Measurements from ENCODE around the gene NSMCE4A. TPM values are rescaled to one million over a fixed set of nuclear protein-coding genes. Genes with fewer than 3 reads are reported as not detected.
A peak's percentile ranks its signal among the peaks of the same experiment; 100 is the strongest.

The NSMCE4A gene
- total RNA-seq, 4 donors from 2014 or later, result 54.7 to 80.3 (median 65.5) TPM

GRCh38 chr10:121914661-121915060 lies 60.4 kb downstream of the NSMCE4A start:
- no peaks in the 10 kb centered on the region for H3K36me3 ChIP-seq
- no peak for TF ChIP-seq POLR2A (IDR thresholded peaks at IDR 0.05)
- TF ChIP-seq CTCF (IDR thresholded peaks at IDR 0.05), result no peak
- H3K27ac ChIP-seq, result no peak overlapping the region

GRCh38 chr10:121911421-121911697 lies 63.7 kb downstream of the NSMCE4A start:
- Histone ChIP-seq H3K27ac (no peak overlapping the region), H3K27me3 (no peaks in the 10 kb centered on the region), H3K4me1 (no peaks in the 10 kb centered on the region), H3K4me3 (no peak overlapping the region), H3K36me3 (no peaks in the 10 kb centered on the region), H3K9me3 (no peaks in the 10 kb centered on the region)
- intact Hi-C loops (cut with DNase I; ENCODE audit: low total_unique reads), result no loop called here
- TF ChIP-seq POLR2A (IDR thresholded peaks at IDR 0.05) (no peak), CTCF (IDR thresholded peaks at IDR 0.05) (no peak)
- DNase-seq, result no peak

More at GRCh38 chr10:121914661-121915060, 60.4 kb downstream of the NSMCE4A start:
- Histone ChIP-seq H3K4me3 (no peak overlapping the region), H3K27me3 (no peaks in the 10 kb centered on the region), H3K9me3 (no peaks in the 10 kb centered on the region), H3K4me1 (no peaks in the 10 kb centered on the region)
- no peak for DNase-seq
- intact Hi-C loops (cut with DNase I; ENCODE audit: low total_unique reads), result no loop called here

- Histone ChIP-seq H3K4me3 (no peak overlapping the region), H3K4me1 (no peaks in the 10 kb centered on the region), H3K9me3 (no peaks in the 10 kb centered on the region), H3K27ac (peak overlapping the region in 1 of 2 donors; percentile 13), H3K27me3 (no peaks in the 10 kb centered on the region), H3K36me3 (no peaks in the 10 kb centered on the region)
- intact Hi-C loops (cut with DNase I; ENCODE audit: low total_unique reads), result no loop called here
- no peak for DNase-seq
- TF ChIP-seq CTCF (IDR thresholded peaks at IDR 0.05) (no peak), POLR2A (IDR thresholded peaks at IDR 0.05) (no peak)
Measured at GRCh38 chr10:121910673-121911420, 64.2 kb downstream of the NSMCE4A start.

Small RNA genes within 50 kb of the gene (small RNA-seq; reads per million reads assigned to genes)
- gene RF02219, result not detected

Other genes with a start within 250 kb of the NSMCE4A start
- gene ATE1, start 47.2 kb downstream of the NSMCE4A start, total RNA-seq, result 10 to 100 TPM; 13.5 to 90.2 (median 27.7) TPM
- gene TACC2, start 13.9 kb upstream of the NSMCE4A start, total RNA-seq, result 10 to 100 TPM; 11.5 to 73.0 (median 14.5) TPM